ENCODE data around the gene SHC1.

Gene SHC1

GRCh38 chr1:155004352-155005075 lies 34.0 kb upstream of the SHC1 start (continued):
- no peak for TF ChIP-seq ZNF830 (tag by site-specific recombination; IDR thresholded peaks at IDR 0.05; ENCODE audit: low read depth)
- TF ChIP-seq ZNF416 (tag by site-specific recombination; IDR thresholded peaks at IDR 0.05): no peak
- no peak for TF ChIP-seq ZNF776 (tag by site-specific recombination; IDR thresholded peaks at IDR 0.05; ENCODE audit: borderline replicate concordance)
- TF ChIP-seq, protein P1, sequence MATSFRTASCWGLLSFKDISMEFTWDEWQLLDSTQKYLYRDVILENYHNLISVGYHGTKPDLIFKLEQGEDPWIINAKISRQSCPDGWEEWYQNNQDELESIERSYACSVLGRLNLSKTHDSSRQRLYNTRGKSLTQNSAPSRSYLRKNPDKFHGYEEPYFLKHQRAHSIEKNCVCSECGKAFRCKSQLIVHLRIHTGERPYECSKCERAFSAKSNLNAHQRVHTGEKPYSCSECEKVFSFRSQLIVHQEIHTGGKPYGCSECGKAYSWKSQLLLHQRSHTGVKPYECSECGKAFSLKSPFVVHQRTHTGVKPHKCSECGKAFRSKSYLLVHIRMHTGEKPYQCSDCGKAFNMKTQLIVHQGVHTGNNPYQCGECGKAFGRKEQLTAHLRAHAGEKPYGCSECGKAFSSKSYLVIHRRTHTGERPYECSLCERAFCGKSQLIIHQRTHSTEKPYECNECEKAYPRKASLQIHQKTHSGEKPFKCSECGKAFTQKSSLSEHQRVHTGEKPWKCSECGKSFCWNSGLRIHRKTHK (tag by site-specific recombination; IDR thresholded peaks at IDR 0.05): no peak
- TF ChIP-seq ZNF600 (tag by site-specific recombination; IDR thresholded peaks at IDR 0.05): no peak
- no peak for TF ChIP-seq ZNF292 (tag by site-specific recombination; IDR thresholded peaks at IDR 0.05; ENCODE audit: borderline replicate concordance, low read depth)
- no peak for TF ChIP-seq ZNF610 (tag by site-specific recombination; IDR thresholded peaks at IDR 0.05; ENCODE audit: borderline replicate concordance)
- TF ChIP-seq ZNF324 (tag by site-specific recombination; IDR thresholded peaks at IDR 0.05): no peak
- TF ChIP-seq PBX3 (CRISPR knock-in tag; IDR thresholded peaks at IDR 0.05): no peak
- no peak for TF ChIP-seq ZNF660 (tag by site-specific recombination; IDR thresholded peaks at IDR 0.05)
- no peak for TF ChIP-seq ZNF23 (tag by site-specific recombination; IDR thresholded peaks at IDR 0.05; ENCODE audit: borderline replicate concordance)
- TF ChIP-seq ZSCAN30 (tag by site-specific recombination; IDR thresholded peaks at IDR 0.05): no peak
- TF ChIP-seq ZNF76 (tag by site-specific recombination; IDR thresholded peaks at IDR 0.05; ENCODE audit: borderline replicate concordance, low read depth): peak; percentile 74; the same call in 1 of the 2 replicates
- TF ChIP-seq, protein P2, sequence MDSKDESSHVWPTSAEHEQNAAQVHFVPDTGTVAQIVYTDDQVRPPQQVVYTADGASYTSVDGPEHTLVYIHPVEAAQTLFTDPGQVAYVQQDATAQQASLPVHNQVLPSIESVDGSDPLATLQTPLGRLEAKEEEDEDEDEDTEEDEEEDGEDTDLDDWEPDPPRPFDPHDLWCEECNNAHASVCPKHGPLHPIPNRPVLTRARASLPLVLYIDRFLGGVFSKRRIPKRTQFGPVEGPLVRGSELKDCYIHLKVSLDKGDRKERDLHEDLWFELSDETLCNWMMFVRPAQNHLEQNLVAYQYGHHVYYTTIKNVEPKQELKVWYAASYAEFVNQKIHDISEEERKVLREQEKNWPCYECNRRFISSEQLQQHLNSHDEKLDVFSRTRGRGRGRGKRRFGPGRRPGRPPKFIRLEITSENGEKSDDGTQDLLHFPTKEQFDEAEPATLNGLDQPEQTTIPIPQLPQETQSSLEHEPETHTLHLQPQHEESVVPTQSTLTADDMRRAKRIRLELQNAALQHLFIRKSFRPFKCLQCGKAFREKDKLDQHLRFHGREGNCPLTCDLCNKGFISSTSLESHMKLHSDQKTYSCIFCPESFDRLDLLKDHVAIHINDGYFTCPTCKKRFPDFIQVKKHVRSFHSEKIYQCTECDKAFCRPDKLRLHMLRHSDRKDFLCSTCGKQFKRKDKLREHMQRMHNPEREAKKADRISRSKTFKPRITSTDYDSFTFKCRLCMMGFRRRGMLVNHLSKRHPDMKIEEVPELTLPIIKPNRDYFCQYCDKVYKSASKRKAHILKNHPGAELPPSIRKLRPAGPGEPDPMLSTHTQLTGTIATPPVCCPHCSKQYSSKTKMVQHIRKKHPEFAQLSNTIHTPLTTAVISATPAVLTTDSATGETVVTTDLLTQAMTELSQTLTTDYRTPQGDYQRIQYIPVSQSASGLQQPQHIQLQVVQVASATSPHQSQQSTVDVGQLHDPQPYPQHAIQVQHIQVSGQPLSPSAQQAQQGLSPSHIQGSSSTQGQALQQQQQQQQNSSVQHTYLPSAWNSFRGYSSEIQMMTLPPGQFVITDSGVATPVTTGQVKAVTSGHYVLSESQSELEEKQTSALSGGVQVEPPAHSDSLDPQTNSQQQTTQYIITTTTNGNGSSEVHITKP (tag by site-specific recombination; IDR thresholded peaks at IDR 0.05): peak; percentile 75; the same call in 1 of the 2 replicates
- TF ChIP-seq CTCF (tag by site-specific recombination; IDR thresholded peaks at IDR 0.05): no peak
- no peak for TF ChIP-seq HOXC10 (CRISPR knock-in tag; IDR thresholded peaks at IDR 0.05)
- TF ChIP-seq ZFP41 (tag by site-specific recombination; IDR thresholded peaks at IDR 0.05; ENCODE audit: borderline replicate concordance): no peak
- no peak for TF ChIP-seq IKZF3 (tag by site-specific recombination; IDR thresholded peaks at IDR 0.05)
- TF ChIP-seq ZNF24 (tag by site-specific recombination; IDR thresholded peaks at IDR 0.05): no peak
- TF ChIP-seq, protein P3, sequence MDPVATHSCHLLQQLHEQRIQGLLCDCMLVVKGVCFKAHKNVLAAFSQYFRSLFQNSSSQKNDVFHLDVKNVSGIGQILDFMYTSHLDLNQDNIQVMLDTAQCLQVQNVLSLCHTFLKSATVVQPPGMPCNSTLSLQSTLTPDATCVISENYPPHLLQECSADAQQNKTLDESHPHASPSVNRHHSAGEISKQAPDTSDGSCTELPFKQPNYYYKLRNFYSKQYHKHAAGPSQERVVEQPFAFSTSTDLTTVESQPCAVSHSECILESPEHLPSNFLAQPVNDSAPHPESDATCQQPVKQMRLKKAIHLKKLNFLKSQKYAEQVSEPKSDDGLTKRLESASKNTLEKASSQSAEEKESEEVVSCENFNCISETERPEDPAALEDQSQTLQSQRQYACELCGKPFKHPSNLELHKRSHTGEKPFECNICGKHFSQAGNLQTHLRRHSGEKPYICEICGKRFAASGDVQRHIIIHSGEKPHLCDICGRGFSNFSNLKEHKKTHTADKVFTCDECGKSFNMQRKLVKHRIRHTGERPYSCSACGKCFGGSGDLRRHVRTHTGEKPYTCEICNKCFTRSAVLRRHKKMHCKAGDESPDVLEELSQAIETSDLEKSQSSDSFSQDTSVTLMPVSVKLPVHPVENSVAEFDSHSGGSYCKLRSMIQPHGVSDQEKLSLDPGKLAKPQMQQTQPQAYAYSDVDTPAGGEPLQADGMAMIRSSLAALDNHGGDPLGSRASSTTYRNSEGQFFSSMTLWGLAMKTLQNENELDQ (tag by site-specific recombination; IDR thresholded peaks at IDR 0.05; ENCODE audit: low read depth): no peak
- TF ChIP-seq ZNF350 (tag by site-specific recombination; IDR thresholded peaks at IDR 0.05): no peak
- TF ChIP-seq, protein P4, sequence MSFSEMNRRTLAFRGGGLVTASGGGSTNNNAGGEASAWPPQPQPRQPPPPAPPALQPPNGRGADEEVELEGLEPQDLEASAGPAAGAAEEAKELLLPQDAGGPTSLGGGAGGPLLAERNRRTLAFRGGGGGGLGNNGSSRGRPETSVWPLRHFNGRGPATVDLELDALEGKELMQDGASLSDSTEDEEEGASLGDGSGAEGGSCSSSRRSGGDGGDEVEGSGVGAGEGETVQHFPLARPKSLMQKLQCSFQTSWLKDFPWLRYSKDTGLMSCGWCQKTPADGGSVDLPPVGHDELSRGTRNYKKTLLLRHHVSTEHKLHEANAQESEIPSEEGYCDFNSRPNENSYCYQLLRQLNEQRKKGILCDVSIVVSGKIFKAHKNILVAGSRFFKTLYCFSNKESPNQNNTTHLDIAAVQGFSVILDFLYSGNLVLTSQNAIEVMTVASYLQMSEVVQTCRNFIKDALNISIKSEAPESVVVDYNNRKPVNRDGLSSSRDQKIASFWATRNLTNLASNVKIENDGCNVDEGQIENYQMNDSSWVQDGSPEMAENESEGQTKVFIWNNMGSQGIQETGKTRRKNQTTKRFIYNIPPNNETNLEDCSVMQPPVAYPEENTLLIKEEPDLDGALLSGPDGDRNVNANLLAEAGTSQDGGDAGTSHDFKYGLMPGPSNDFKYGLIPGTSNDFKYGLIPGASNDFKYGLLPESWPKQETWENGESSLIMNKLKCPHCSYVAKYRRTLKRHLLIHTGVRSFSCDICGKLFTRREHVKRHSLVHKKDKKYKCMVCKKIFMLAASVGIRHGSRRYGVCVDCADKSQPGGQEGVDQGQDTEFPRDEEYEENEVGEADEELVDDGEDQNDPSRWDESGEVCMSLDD (tag by site-specific recombination; IDR thresholded peaks at IDR 0.05): 0 out of 2 replicates have a peak, but pooled peaks have one; percentile 47
- no peak for TF ChIP-seq ZNF624 (tag by site-specific recombination; IDR thresholded peaks at IDR 0.05)

All from HEK293 (cell line).